ENCODE data around the gene CACNB1. TPM values are rescaled to one million over a fixed set of nuclear protein-coding genes. Genes with fewer than 3 reads are reported as not detected.

CACNB1 gene
- total and polyA plus RNA-seq, 8 donors, result 2.4 to 57.2 (median 6.3) TPM

DNA sequence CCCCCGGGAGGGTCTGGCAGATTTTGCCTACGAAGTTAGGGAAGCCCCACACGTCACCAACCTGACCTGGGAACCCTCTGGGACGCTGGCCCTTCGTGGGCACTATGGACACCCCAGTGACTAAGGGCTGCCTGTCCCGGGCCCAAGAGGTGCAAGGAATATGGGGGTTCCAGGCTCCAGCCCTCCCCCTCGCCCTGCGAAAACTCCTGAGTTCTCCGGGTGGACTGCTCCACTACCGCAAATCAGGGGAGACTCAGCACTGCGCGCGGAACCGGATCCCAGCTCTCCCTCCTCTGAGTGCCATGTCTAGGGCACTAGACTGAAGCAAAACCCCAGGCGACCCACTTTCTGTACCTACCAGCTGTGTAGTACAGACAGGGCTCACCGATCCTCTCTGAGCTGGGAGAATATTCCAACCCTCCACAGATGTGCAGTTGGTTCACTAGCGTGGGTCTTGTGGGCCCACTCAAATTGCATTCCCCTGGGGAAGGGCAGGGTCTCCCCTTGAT, 31.6 kb downstream of the CACNB1 start, which contains the start of gene ARL5C:
Gene ARL5C (minus strand): TSS at position 321 of the 509 bp plus-strand sequence. CDS start 401 bp downstream, outside the sequence.
- Histone ChIP-seq H3K36me3 (no peaks in the 10 kb centered on the region), H3K27ac (peak within 1 kb of the TSS in 1 of 5 donors; percentile 65), H3K27me3 (peaks cover 0 to 10% (median 6%) of the 10 kb centered on the region in 3 donors), H3K9me3 (no peaks in the 10 kb centered on the region), H3K4me1 (peaks cover 17 to 41% (median 31%) of the 10 kb centered on the region in 4 donors), H3K4me3 (peak within 1 kb of the TSS; percentile 46 to 55 (median 52))
- TF ChIP-seq, protein P1, sequence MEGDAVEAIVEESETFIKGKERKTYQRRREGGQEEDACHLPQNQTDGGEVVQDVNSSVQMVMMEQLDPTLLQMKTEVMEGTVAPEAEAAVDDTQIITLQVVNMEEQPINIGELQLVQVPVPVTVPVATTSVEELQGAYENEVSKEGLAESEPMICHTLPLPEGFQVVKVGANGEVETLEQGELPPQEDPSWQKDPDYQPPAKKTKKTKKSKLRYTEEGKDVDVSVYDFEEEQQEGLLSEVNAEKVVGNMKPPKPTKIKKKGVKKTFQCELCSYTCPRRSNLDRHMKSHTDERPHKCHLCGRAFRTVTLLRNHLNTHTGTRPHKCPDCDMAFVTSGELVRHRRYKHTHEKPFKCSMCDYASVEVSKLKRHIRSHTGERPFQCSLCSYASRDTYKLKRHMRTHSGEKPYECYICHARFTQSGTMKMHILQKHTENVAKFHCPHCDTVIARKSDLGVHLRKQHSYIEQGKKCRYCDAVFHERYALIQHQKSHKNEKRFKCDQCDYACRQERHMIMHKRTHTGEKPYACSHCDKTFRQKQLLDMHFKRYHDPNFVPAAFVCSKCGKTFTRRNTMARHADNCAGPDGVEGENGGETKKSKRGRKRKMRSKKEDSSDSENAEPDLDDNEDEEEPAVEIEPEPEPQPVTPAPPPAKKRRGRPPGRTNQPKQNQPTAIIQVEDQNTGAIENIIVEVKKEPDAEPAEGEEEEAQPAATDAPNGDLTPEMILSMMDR (IDR thresholded peaks at IDR 0.05), result no peak
- TF ChIP-seq POLR2A (IDR thresholded peaks at IDR 0.05), result no peak
- TF ChIP-seq EP300 (IDR thresholded peaks at IDR 0.05), result no peak
- no peak for TF ChIP-seq POLR2AphosphoS5 (IDR thresholded peaks at IDR 0.05)
- DNase-seq, result peak in 1 of 2 donors; percentile 2
- WGBS, 5 donors, result 53 to 75% (median 69%) methylated on average over 15 to 17 of the region's 17 CpGs
- intact Hi-C loops (cut with DNase I; ENCODE audit: low total_unique reads), result no loop called here

- Histone ChIP-seq H3K4me1 (peaks cover 17 to 41% (median 31%) of the 10 kb centered on the region in 4 donors), H3K4me3 (peak overlapping the region; percentile 46 to 55 (median 52)), H3K36me3 (no peaks in the 10 kb centered on the region), H3K27me3 (peaks cover 0 to 10% (median 6%) of the 10 kb centered on the region in 3 donors), H3K9me3 (no peaks in the 10 kb centered on the region), H3K27ac (peak overlapping the region in 1 of 5 donors; percentile 65)
- TF ChIP-seq POLR2A (IDR thresholded peaks at IDR 0.05) (no peak), EP300 (IDR thresholded peaks at IDR 0.05) (no peak), POLR2AphosphoS5 (IDR thresholded peaks at IDR 0.05) (no peak)
- TF ChIP-seq, protein P1 (IDR thresholded peaks at IDR 0.05), result no peak
- no peak for DNase-seq
- intact Hi-C loops (cut with DNase I; ENCODE audit: low total_unique reads), result no loop called here
- 13 to 22% (median 15%) methylated on average over 43 to 51 of the region's 51 CpGs for WGBS, 5 donors
Measured at GRCh38 chr17:39165178-39165840, 32.2 kb downstream of the CACNB1 start.

- Histone ChIP-seq H3K36me3 (no peaks in the 10 kb centered on the region), H3K27ac (peak overlapping the region in 2 of 5 donors; percentile 22 to 65), H3K4me3 (peak overlapping the region; percentile 46 to 55 (median 52)), H3K4me1 (peaks cover 17 to 41% (median 31%) of the 10 kb centered on the region in 4 donors), H3K9me3 (no peaks in the 10 kb centered on the region), H3K27me3 (peaks cover 0 to 10% (median 6%) of the 10 kb centered on the region in 3 donors)
- WGBS, 5 donors, result 1% methylated on average over 15 of the region's 15 CpGs
- peak; percentile 93 to 94 for DNase-seq
- no peak for TF ChIP-seq POLR2A (IDR thresholded peaks at IDR 0.05)
- TF ChIP-seq, protein P1 (IDR thresholded peaks at IDR 0.05), result peak in 5 of 7 experiments; percentile 75 to 89 (median 77)
- intact Hi-C loops (cut with DNase I; ENCODE audit: low total_unique reads), result no loop called here
Measured at GRCh38 chr17:39164675-39165143, 32.8 kb downstream of the CACNB1 start.

GRCh38 chr17:39161962-39162361, 35.5 kb downstream of the CACNB1 start:
- TF ChIP-seq POLR2A (IDR thresholded peaks at IDR 0.05), result no peak
- TF ChIP-seq, protein P1 (IDR thresholded peaks at IDR 0.05), result no peak
- TF ChIP-seq EP300 (IDR thresholded peaks at IDR 0.05), result no peak
- no peak for TF ChIP-seq POLR2AphosphoS5 (IDR thresholded peaks at IDR 0.05)
- WGBS, 5 donors, result 71 to 86% (median 75%) methylated on average over 2 of the region's 2 CpGs
- intact Hi-C loops (cut with DNase I; ENCODE audit: low total_unique reads), result no loop called here
- Histone ChIP-seq H3K4me3 (no peak overlapping the region), H3K27ac (no peak overlapping the region), H3K27me3 (peaks cover 0 to 10% (median 6%) of the 10 kb centered on the region in 3 donors), H3K9me3 (no peaks in the 10 kb centered on the region), H3K4me1 (peaks cover 17 to 32% (median 29%) of the 10 kb centered on the region in 4 donors), H3K36me3 (no peaks in the 10 kb centered on the region)
- DNase-seq, result no peak
